Mammary epithelial cell (primary cell): Measurements from ENCODE around the gene GPANK1.

Experiments
- EZH2 ChIP-seq: IDR thresholded peaks from 2 replicates; pipeline ENCODE4 v1.6.1; 2012; ENCODE audit warnings: low read length, inconsistent platforms, borderline replicate concordance
- TF ChIP-seq, protein P1 (sequence below), 2 donors: IDR thresholded peaks in 1 of 2; conservative IDR thresholded peaks in 1 of 2; 2 replicates each; pipeline ENCODE4 v1.5.1; 2011 to 2012; ENCODE audit warnings: inconsistent platforms in 2 of 2, low read length in 2 of 2, mild to moderate bottlenecking in 2 of 2, control low read depth in 1 of 2, low read depth in 1 of 2; ENCODE audit not compliant: insufficient read depth in 1 of 2; ENCODE audit errors: extremely low read depth in 1 of 2

DNA sequence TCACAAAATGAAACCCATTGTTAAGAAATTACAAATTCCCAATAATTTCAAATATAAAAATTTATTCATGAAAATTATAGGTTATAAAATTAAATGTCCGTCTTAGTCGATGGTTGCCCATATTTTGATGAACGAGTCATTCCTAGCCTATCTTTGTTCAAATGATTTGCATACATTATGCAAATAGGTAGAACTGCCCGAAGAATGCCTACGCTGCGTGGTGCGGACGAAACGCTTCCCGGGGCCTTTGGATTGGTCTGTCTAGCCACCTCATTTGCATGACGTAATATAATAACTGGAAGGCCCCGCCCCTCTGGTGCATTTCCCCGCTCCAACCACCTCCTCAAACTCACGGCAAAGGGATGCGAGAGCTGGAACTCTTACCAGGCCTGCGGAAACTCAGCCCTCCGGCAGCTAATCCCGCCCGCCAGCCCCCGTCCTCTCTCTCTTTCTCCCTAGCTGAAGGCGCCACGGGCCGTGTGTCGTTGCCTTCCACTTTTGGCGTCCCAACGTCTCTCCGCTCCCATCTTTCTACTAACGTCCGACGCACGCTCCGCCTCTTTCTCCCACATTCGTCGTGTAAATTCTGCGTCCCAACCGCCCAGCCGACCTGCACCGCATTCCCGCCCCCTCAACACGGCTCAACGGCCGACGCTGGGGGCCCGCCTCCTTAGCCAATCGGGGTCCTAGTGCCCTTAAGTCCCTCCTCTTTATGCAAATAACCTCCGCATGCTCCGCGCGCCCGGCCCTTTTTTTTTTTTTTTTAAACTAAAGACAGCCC, 44.8 kb downstream of the GPANK1 start:
- no peak for TF ChIP-seq EZH2
- TF ChIP-seq, protein P1, sequence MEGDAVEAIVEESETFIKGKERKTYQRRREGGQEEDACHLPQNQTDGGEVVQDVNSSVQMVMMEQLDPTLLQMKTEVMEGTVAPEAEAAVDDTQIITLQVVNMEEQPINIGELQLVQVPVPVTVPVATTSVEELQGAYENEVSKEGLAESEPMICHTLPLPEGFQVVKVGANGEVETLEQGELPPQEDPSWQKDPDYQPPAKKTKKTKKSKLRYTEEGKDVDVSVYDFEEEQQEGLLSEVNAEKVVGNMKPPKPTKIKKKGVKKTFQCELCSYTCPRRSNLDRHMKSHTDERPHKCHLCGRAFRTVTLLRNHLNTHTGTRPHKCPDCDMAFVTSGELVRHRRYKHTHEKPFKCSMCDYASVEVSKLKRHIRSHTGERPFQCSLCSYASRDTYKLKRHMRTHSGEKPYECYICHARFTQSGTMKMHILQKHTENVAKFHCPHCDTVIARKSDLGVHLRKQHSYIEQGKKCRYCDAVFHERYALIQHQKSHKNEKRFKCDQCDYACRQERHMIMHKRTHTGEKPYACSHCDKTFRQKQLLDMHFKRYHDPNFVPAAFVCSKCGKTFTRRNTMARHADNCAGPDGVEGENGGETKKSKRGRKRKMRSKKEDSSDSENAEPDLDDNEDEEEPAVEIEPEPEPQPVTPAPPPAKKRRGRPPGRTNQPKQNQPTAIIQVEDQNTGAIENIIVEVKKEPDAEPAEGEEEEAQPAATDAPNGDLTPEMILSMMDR (conservative IDR thresholded peaks at IDR 0.05 in 1 of 2, IDR thresholded peaks at IDR 0.05 in 1 of 2; ENCODE audit: extremely low read depth in 1 of 2, insufficient read depth in 1 of 2, low read depth in 1 of 2, low read length in 2 of 2): no peak
